HG03469 (cell line): ENCODE data around the gene MRPL1.
"Not testable (repeated sequence)": the region's sequence is repeated elsewhere in the genome, so short reads cannot be mapped to it uniquely, and the experiment has no call there.

Experiments
- ATAC-seq: cut with Tn5 transposase; IDR thresholded peaks from one replicate; pipeline ENCODE4 v1.9.1; 2021; ENCODE audit warnings: mild to moderate bottlenecking, moderate library complexity, moderate number of reproducible peaks; ENCODE audit not compliant: unreplicated experiment

MRPL1 gene

DNA sequence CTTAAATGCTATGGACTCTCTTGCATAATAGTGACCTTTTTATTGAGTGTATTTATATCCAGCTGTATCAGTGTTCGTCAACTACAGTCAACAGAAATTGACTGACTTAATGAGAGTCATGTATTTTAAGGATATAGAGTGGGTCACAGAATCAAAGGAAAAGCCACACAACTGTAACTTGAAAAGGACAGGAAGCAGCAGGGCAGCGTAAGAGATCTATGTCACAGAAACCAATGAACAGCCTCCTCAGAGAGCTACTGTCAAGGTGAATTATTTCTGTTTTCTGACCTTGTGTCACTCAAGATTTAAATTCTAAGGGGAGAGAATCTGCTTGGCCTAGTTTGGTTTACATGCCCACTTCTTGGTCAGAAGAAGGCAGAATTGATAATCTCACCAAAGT is 100.4 kb downstream of the MRPL1 start:
- ATAC-seq, result no peak

DNA sequence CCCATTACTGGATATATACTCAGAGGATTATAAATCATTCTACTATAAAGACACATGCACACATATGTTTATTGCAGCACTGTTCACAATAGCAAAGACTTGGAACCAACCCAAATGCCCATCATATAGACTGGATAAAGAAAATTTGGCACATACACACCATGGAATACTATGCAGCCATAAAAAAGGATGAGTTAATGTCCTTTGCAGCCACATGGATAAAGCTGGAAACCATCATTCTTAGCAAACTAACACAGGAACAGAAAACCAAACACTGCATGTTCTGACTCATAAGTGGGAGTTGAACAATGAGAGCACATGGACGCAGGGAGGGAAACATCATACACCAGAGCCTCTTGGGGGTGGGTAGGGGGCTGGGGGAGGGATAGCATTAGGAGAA is 111.0 kb downstream of the MRPL1 start:
- ATAC-seq, result not testable (repeated sequence)

DNA sequence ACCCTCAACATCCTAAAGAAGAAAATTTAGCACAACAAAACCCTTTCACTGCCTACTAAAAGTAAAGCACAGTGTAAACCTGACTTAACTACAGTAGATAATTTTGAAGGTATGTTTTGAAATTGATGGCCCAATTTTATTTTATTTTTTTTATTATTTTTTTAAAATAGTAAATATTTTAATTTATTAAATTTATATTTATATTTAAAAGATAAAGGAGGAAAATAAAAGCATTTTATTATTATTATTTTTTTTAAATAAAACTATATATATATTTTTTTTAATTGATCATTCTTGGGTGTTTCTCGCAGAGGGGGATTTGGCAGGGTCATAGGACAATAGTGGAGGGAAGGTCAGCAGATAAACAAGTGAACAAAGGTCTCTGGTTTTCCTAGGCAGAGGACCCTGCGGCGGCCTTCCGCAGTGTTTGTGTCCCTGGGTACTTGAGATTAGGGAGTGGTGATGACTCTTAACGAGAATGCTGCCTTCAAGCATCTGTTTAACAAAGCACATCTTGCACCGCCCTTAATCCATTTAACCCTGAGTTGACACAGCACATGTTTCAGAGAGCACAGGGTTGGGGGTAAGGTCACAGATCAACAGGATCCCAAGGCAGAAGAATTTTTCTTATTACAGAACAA is 120.4 kb downstream of the MRPL1 start:
- ATAC-seq, result not testable (repeated sequence)

DNA sequence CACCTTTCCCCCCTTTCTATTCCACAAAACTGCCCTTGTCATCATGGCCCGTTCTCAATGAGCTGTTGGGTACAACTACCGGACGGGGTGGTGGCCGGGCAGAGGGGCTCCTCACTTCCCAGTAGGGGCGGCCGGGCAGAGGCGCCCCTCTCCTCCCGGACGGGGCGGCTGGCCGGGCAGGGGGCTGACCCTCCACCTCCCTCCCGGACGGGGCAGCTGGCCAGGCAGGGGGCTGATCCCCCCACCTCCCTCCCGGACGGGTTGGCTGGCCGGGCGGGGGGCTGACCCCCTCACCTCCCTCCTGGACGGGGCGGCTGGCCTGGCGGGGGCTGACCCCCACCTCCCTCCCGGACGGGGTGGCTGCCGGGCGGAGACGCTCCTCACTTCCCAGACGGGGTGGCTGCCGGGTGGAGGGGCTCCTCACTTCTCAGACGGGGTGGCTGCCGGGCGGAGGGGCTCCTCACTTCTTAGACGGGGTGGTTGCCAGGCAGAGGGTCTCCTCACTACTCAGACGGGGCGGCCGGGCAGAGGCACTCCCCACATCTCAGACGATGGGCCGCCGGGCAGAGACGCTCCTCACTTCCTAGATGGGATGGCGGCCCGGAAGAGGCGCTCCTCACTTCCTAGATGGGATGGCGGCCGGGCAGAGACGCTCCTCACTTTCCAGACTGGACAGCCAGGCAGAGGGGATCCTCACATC is 121.1 kb downstream of the MRPL1 start:
- not testable (repeated sequence) for ATAC-seq

DNA sequence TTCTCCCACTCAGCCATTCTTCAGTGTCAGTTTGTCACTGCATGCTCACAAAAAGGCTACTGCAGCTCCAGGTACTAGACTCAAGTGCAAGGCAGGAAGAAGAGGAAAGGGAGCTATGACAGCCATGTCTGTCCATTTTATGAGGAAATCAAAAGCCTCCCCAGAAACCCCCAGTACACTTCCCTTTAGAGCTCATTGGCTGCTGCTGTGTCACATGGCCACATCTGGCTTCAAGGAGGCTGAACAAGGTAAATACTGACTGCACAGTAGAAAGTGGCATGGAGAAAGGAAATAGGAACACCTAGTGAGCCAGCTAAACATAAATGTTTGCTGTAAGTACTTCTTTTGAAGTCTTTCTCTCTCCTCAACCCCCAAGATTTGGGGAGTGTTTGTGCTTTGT is 127.3 kb downstream of the MRPL1 start:
- no peak for ATAC-seq

DNA sequence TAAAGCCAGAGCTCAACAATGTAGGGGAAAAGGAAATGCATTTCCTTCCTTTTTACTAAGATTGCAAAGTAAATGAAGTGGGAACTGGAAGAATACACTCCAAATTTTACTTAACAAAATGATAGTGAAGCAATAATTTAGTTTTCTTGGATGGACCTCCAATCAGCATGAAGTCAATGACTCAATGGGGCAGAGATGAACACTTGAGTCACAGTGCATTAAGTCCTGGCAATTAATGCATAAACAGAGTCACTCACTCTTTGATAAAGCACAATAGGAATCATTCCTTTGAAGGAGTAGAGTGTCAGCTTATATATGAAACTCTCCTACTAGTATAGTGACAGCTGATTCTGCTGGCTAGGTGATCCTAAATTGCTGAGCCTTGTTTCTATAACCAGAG is 127.8 kb downstream of the MRPL1 start:
- ATAC-seq, result no peak

DNA sequence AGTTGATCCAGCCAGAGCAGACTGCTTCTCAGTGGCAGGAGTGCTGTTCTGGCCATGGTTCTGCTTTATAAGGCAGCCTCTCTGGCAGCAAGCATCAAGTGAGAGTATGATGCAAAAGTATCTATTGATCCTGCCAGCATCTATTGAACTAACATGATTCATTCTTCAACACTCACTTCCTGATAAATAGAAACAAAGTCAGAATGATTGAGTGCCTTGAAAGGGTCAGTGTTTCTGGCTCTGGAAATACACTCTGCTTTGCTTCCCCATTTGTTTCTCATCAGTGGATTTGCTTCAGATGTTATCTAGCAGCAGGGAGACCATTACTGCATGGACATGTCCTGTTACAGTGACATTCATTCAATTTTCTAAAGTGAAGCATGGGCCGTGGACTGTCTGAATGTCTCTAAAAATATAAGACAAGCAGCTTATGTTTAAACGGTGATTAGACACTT is 128.3 kb downstream of the MRPL1 start:
- ATAC-seq, result no peak

DNA sequence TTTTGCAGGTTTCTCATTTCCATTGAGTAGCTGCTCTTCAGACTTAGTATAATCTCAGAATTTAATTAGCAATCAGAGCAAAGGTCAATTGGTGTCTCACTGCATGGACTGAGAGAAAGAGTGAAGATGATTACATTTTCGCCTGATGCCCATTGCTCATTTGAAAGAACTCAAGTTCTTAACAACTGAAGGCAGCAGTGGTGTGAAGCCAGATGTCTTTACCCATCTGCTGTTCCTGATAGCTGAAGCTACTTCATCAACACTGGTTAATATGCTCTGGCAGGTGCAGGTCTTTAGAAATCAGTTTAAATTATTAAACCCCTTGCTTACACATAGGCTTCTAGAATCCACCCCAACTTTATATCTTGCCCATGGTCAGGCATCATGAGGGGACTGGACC is 130.0 kb downstream of the MRPL1 start:
- no peak for ATAC-seq

DNA sequence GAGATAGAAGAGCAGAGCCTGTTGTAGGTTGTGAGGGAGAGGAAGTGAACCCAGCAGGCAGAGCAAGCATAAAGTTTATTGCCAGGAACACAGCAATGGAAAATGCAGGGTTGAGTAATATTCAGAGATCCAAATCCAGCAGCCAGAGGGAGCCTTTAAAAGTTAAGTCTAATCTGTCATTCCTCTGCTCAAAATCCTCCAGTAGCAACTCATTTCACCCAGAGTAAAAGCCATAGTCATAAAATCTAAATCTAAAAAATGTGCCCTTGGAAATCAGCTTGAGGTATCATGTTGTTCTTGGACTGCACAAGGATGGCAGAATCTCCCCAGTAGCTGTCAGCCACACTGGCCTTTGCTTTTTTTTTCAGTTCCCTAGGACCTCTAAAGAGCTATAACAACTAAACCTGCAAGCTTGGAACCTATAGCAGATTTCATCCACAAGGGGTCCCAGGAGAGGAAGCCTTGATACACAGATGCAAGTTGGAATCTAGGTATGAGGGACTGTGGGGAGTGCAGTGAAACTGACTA is 131.6 kb downstream of the MRPL1 start:
- ATAC-seq, result no peak

DNA sequence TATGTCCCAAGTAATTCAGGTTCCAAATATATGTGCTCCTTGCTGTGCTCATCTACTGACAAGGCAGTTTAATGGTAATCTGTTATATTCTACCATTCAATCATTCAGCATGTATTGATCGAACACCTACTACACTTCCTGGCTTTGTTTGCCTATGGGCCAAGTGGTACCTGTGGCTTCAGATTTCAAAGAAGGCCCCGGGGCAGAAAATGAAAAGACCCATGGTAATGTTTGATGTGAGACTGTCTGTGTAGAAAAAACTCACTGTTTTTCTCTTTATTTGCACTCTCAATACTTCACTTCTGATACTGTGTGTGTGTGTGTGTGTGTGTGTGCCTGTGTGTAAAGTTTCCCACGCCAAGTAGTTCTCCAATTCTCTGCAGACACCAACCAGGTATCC is 133.4 kb downstream of the MRPL1 start:
- ATAC-seq, result no peak

DNA sequence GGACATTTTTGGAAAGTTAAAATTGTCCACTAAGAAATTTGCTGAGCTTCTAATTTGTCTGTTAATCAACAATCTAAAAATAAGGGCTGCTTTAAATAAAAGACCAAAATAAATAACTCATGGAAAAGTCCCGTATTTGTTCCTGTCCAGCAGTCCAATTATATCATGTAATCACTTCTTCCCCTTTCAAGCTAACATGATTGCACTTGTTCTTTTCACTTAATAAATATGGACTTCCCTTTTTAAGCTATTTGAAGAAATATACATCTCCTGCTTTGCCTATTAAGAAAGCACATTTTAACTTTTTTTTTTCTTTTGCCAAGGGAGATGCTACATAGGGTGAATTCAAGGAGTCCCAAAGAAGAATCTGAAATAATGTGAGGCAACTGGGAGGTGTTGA is 138.9 kb downstream of the MRPL1 start:
- no peak for ATAC-seq

DNA sequence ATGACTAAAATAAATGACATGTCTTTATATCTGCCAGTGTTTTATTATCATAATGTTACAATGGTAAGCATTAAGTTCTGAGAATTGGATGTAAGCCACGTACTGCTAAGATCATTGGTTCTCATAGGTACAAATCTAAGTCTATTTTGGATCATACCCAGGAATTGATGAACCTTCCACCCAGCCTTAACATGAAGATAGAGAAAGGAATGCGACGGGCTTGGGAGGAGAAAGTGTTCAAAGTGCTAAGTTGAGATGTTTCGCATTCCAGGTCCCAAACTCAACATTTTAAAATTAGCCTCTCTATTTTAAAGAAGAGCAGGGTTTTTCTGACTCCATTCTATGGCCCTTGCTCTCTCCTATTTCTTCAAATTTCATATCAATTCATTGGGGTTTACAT is 139.6 kb downstream of the MRPL1 start:
- ATAC-seq, result no peak
